ENCODE measurements around the gene GPR39. TPM values are rescaled to one million over a fixed set of nuclear protein-coding genes. Genes with fewer than 3 reads are reported as not detected.

GPR39 gene
- total and polyA plus RNA-seq, 9 donors, result 0.08 to 2.0 (median 0.42) TPM; not detected in 2

DNA sequence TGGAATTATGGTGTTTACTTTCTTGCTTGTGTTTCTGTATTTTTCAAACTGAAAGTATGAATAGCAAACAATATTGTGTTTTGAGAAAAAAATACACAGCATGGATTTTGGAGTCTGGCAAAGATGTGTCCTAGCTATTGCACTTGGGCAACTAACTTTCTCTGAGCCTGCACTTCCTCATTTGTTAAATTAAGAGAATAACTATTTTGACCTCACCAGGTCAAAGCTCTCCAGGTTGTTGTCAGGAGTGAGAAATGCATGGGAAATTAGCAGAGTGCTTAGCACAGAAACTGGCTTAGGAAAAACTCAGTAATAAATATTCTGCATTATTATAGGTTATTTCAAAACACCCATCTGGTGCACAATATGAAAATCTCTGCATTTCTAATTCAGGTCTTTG, 225.2 kb downstream of the GPR39 start:
- TF ChIP-seq CTCF (IDR thresholded peaks at IDR 0.05) (no peak), EP300 (IDR thresholded peaks at IDR 0.05) (no peak), POLR2A (IDR thresholded peaks at IDR 0.05) (no peak)

GRCh38 chr2:132642415-132642814, 225.8 kb downstream of the GPR39 start:
- TF ChIP-seq CTCF (IDR thresholded peaks at IDR 0.05) (no peak), EP300 (IDR thresholded peaks at IDR 0.05) (no peak), POLR2A (IDR thresholded peaks at IDR 0.05) (no peak)
- H3K27ac ChIP-seq, result no peak overlapping the region
- no peaks in the 10 kb centered on the region for H3K4me1 ChIP-seq (ENCODE audit: insufficient read depth)
- H3K27me3 ChIP-seq, result no peaks in the 10 kb centered on the region
- no peak for DNase-seq
- intact Hi-C loops (cut with DNase I), result no loop called here
- no peak overlapping the region for H3K4me3 ChIP-seq
- no peaks in the 10 kb centered on the region for H3K9me3 ChIP-seq
- H3K36me3 ChIP-seq, result no peaks in the 10 kb centered on the region
- WGBS, 3 donors, result 55 to 60% (median 57%) methylated on average over 2 of the region's 2 CpGs

More for the DNA sequence above, 225.2 kb downstream of the GPR39 start:
- intact Hi-C loops (cut with DNase I), result no loop called here
- H3K9me3 ChIP-seq, result no peaks in the 10 kb centered on the region
- no peak for DNase-seq
- H3K27ac ChIP-seq, result no peak overlapping the region
- H3K4me3 ChIP-seq, result no peak overlapping the region
- H3K27me3 ChIP-seq, result no peaks in the 10 kb centered on the region
- no peaks in the 10 kb centered on the region for H3K36me3 ChIP-seq
- no peaks in the 10 kb centered on the region for H3K4me1 ChIP-seq (ENCODE audit: insufficient read depth)

GRCh38 chr2:132645176-132645575, 228.6 kb downstream of the GPR39 start:
- 84 to 88% (median 87%) methylated on average over 35 of the region's 35 CpGs for WGBS, 3 donors
- H3K4me3 ChIP-seq, result no peak overlapping the region
- intact Hi-C loops (cut with DNase I), result no loop called here

GRCh38 chr2:132645722-132646539, 229.3 kb downstream of the GPR39 start:
- H3K27ac ChIP-seq, result no peak overlapping the region
- intact Hi-C loops (cut with DNase I), result no loop called here
- H3K27me3 ChIP-seq, result no peaks in the 10 kb centered on the region
- no peaks in the 10 kb centered on the region for H3K4me1 ChIP-seq (ENCODE audit: insufficient read depth)
- H3K36me3 ChIP-seq, result no peaks in the 10 kb centered on the region
- no peak for TF ChIP-seq EP300 (IDR thresholded peaks at IDR 0.05)
- no peaks in the 10 kb centered on the region for H3K9me3 ChIP-seq
- no peak for DNase-seq
- H3K4me3 ChIP-seq, result no peak overlapping the region
- WGBS, 3 donors, result 90 to 94% (median 93%) methylated on average over 18 of the region's 18 CpGs

More at GRCh38 chr2:132645176-132645575, 228.6 kb downstream of the GPR39 start:
- no peaks in the 10 kb centered on the region for H3K27me3 ChIP-seq
- H3K27ac ChIP-seq, result no peak overlapping the region
- TF ChIP-seq EP300 (IDR thresholded peaks at IDR 0.05) (no peak), POLR2A (IDR thresholded peaks at IDR 0.05) (no peak), CTCF (IDR thresholded peaks at IDR 0.05) (no peak)
- DNase-seq, result no peak
- H3K4me1 ChIP-seq (ENCODE audit: insufficient read depth), result no peaks in the 10 kb centered on the region
- H3K36me3 ChIP-seq, result no peaks in the 10 kb centered on the region
- H3K9me3 ChIP-seq, result no peaks in the 10 kb centered on the region

DNA sequence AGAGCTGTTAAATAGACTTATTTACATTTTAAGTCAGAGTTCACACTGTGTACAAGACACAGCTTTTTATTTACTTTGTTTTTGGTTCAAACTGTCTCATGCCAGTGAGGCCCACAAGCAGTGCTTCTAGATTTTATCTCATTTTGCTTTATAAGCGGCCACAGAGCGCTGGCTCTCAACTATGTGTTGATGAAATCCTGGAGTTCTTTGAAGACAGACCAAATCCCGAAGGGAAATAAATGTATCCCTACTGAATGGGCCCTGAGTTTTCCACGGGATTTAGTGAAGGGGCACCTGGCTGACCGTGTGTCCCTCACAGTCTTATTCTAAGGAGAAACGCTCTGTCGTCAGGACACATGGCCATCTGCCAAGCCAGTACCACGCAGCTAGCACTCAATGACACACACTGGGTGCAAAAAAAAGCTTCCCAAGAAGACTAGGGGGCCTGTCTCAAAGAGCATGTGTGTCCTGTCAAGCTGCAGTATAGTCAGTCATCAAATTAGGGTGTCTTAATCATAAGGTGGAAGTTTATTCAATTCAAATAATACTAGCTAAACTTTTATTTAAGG, 230.0 kb downstream of the GPR39 start:
- Histone ChIP-seq H3K27ac (no peak overlapping the region), H3K4me3 (no peak overlapping the region), H3K9me3 (no peaks in the 10 kb centered on the region), H3K4me1 (ENCODE audit: insufficient read depth) (no peaks in the 10 kb centered on the region), H3K27me3 (no peaks in the 10 kb centered on the region), H3K36me3 (no peaks in the 10 kb centered on the region)
- TF ChIP-seq POLR2A (IDR thresholded peaks at IDR 0.05) (no peak), EP300 (IDR thresholded peaks at IDR 0.05) (no peak), CTCF (IDR thresholded peaks at IDR 0.05) (no peak)
- no peak for DNase-seq
- intact Hi-C loops (cut with DNase I), result no loop called here
- 73 to 80% (median 76%) methylated on average over 8 of the region's 8 CpGs for WGBS, 3 donors
